NCI-H82 treated with DMSO at 0.1 percent for 48 hours (cell line): ENCODE results near the gene ZNF837.

ENCODE experiments used
- DNase-seq: peaks from one replicate; lab custom pipeline; 2025; ENCODE audit not compliant: unreplicated experiment; lab: John Stamatoyannopoulos, UW

Gene ZNF837

GRCh38 chr19:58372311-58373133, 8.3 kb downstream of the ZNF837 start:
- DNase-seq = no peak

- DNase-seq = no peak
These were observed 12.1 kb downstream of the ZNF837 start for GRCh38 chr19:58368561-58369360.

GRCh38 chr19:58367698-58368454, 13.0 kb downstream of the ZNF837 start:
- no peak for DNase-seq

GRCh38 chr19:58366585-58367430, 14.0 kb downstream of the ZNF837 start:
- DNase-seq = no peak

GRCh38 chr19:58364146-58364545, 16.7 kb downstream of the ZNF837 start:
- no peak for DNase-seq

GRCh38 chr19:58362272-58362994, 18.4 kb downstream of the ZNF837 start, which contains the start of gene ZNF497:
ZNF497 (minus strand) TSS chr19:58362751; CDS start chr19:58357635, 5,116 bp downstream.
- peak; percentile 79 for DNase-seq

GRCh38 chr19:58361900-58362271, 18.9 kb downstream of the ZNF837 start:
- DNase-seq = peak; percentile 11

GRCh38 chr19:58357481-58358145, 23.2 kb downstream of the ZNF837 start:
- no peak for DNase-seq

GRCh38 chr19:58356766-58357480, 23.9 kb downstream of the ZNF837 start:
- no peak for DNase-seq

GRCh38 chr19:58355908-58356765, 24.7 kb downstream of the ZNF837 start:
- no peak for DNase-seq

GRCh38 chr19:58355215-58355796, 25.5 kb downstream of the ZNF837 start:
- no peak for DNase-seq

GRCh38 chr19:58354478-58355030, 26.3 kb downstream of the ZNF837 start:
- no peak for DNase-seq

GRCh38 chr19:58353717-58354477, 26.9 kb downstream of the ZNF837 start:
- DNase-seq = no peak

GRCh38 chr19:58352760-58353671, 27.8 kb downstream of the ZNF837 start, which contains the start of gene A1BG:
A1BG (minus strand) TSS chr19:58353492; CDS start chr19:58353437, 55 bp downstream.
- no peak for DNase-seq
